Measurements from ENCODE around the gene SERPINB12. TPM values are rescaled to one million over a fixed set of nuclear protein-coding genes. Genes with fewer than 3 reads are reported as not detected.

SERPINB12 gene
- total RNA-seq, 1 donor from 2014 or later = 0.32 TPM

GRCh38 chr18:63532471-63532870, 9.7 kb upstream of the SERPINB12 start:
- Histone ChIP-seq H3K9me3 (no peaks in the 10 kb centered on the region), H3K4me3 (no peak overlapping the region), H3K36me3 (no peaks in the 10 kb centered on the region), H3K27ac (no peak overlapping the region), H3K4me1 (no peaks in the 10 kb centered on the region), H3K27me3 (no peaks in the 10 kb centered on the region)
- intact Hi-C loops (cut with DNase I) = no loop called here
- DNase-seq (ENCODE audit: low spot score in 2 of 2) = no peak
- no peak for TF ChIP-seq CTCF (IDR thresholded peaks at IDR 0.05)

GRCh38 chr18:63534615-63535014, 7.6 kb upstream of the SERPINB12 start:
- no peak overlapping the region for H3K27ac ChIP-seq
- no peaks in the 10 kb centered on the region for H3K27me3 ChIP-seq
- H3K36me3 ChIP-seq = no peaks in the 10 kb centered on the region
- intact Hi-C loops (cut with DNase I) = no loop called here
- no peak for DNase-seq (ENCODE audit: low spot score in 2 of 2)
- no peak overlapping the region for H3K4me3 ChIP-seq
- H3K4me1 ChIP-seq = no peaks in the 10 kb centered on the region
- no peaks in the 10 kb centered on the region for H3K9me3 ChIP-seq
- TF ChIP-seq CTCF (IDR thresholded peaks at IDR 0.05) = no peak

- H3K36me3 ChIP-seq = no peaks in the 10 kb centered on the region
- H3K27ac ChIP-seq = no peak overlapping the region
- DNase-seq (ENCODE audit: low spot score in 2 of 2) = no peak
- TF ChIP-seq CTCF (IDR thresholded peaks at IDR 0.05) = no peak
- no peaks in the 10 kb centered on the region for H3K9me3 ChIP-seq
- intact Hi-C loops (cut with DNase I) = no loop called here
- H3K4me3 ChIP-seq = no peak overlapping the region
- no peaks in the 10 kb centered on the region for H3K4me1 ChIP-seq
- no peaks in the 10 kb centered on the region for H3K27me3 ChIP-seq
Observed at GRCh38 chr18:63539904-63540510, 2.2 kb upstream of the SERPINB12 start.

GRCh38 chr18:63544017-63544416, 1.8 kb downstream of the SERPINB12 start:
- H3K36me3 ChIP-seq = no peaks in the 10 kb centered on the region
- no peak for TF ChIP-seq CTCF (IDR thresholded peaks at IDR 0.05)
- no peak for DNase-seq (ENCODE audit: low spot score in 2 of 2)
- no peak overlapping the region for H3K27ac ChIP-seq
- no peaks in the 10 kb centered on the region for H3K27me3 ChIP-seq
- H3K9me3 ChIP-seq = no peaks in the 10 kb centered on the region
- H3K4me1 ChIP-seq = no peaks in the 10 kb centered on the region
- no peak overlapping the region for H3K4me3 ChIP-seq
- intact Hi-C loops (cut with DNase I) = no loop called here

- Histone ChIP-seq H3K27me3 (no peaks in the 10 kb centered on the region), H3K4me3 (no peak overlapping the region), H3K36me3 (no peaks in the 10 kb centered on the region), H3K27ac (no peak overlapping the region), H3K9me3 (no peaks in the 10 kb centered on the region), H3K4me1 (no peaks in the 10 kb centered on the region)
- TF ChIP-seq CTCF (IDR thresholded peaks at IDR 0.05) = no peak
- intact Hi-C loops (cut with DNase I) = no loop called here
- no peak for DNase-seq (ENCODE audit: low spot score in 2 of 2)
Observed at GRCh38 chr18:63545000-63545399, 2.8 kb downstream of the SERPINB12 start.

- Histone ChIP-seq H3K27me3 (no peaks in the 10 kb centered on the region), H3K27ac (no peak overlapping the region), H3K36me3 (no peaks in the 10 kb centered on the region), H3K4me1 (peaks cover 0 to 5% of the 10 kb centered on the region in 2 donors), H3K4me3 (no peak overlapping the region), H3K9me3 (no peaks in the 10 kb centered on the region)
- no peak for TF ChIP-seq CTCF (IDR thresholded peaks at IDR 0.05)
- no peak for DNase-seq (ENCODE audit: low spot score in 2 of 2)
- intact Hi-C loops (cut with DNase I) = no loop called here
Observed at GRCh38 chr18:63550068-63550467, 7.9 kb downstream of the SERPINB12 start.

Data from ascending aorta (tissue), 2 donors.